Ascending aorta (tissue), 2 donors: Measurements from ENCODE around the gene FGD6. TPM values are rescaled to one million over a fixed set of nuclear protein-coding genes. Genes with fewer than 3 reads are reported as not detected.
"Not testable (repeated sequence)": the region's sequence is repeated elsewhere in the genome, so short reads cannot be mapped to it uniquely, and the experiment has no call there.

Experiments used
- DNase-seq, 2 donors: peaks; one replicate each; pipeline ENCODE4 v3.0.0-alpha.2; 2019; ENCODE audit warnings: low spot score in 2 of 2
- H3K27ac ChIP-seq, 2 donors: fragments of 200-600 bp; sonication (generic); one replicate each; pipeline ENCODE4 v1.5.1; 2016 to 2017; ENCODE audit warnings: mild to moderate bottlenecking in 1 of 2
- H3K27me3 ChIP-seq: fragments of 200-600 bp; sonication (generic); one replicate; pipeline ENCODE4 v1.5.1; 2017
- H3K36me3 ChIP-seq, 2 donors: fragments of 200-600 bp; sonication (generic); one replicate each; pipeline ENCODE4 v1.5.1; 2016
- H3K4me1 ChIP-seq, 2 donors: fragments of 200-600 bp; sonication (generic); one replicate each; pipeline ENCODE4 v1.5.1; 2016 to 2017; ENCODE audit warnings: mild to moderate bottlenecking in 1 of 2
- H3K4me3 ChIP-seq, 2 donors: fragments of 200-600 bp; sonication (generic); one replicate each; pipeline ENCODE4 v1.5.1; 2016 to 2017; ENCODE audit warnings: mild to moderate bottlenecking in 1 of 2
- H3K9me3 ChIP-seq, 2 donors: fragments of 200-600 bp; sonication (generic); one replicate each; pipeline ENCODE4 v1.5.1; 2016
- CTCF ChIP-seq, 3 experiments: fragments of 200-600 bp in 2 of 3; fragments of 450-650 bp in 1 of 3; sonication (generic) in 2 of 3; IDR thresholded peaks; one replicate each; pipeline ENCODE4 v1.5.1; 2016 to 2019; ENCODE audit warnings: antibody characterized with exemption in 3 of 3, mild to moderate bottlenecking in 1 of 3, moderate library complexity in 1 of 3
- intact Hi-C: fragments of 100-400 bp; cut with DNase I; formaldehyde crosslinking; loops from one replicate; pipeline ENCODE4 v1.15.1; 2023
- total RNA-seq: library from RNA; depleted of rRNA; stranded (reverse); fragments of >200 nt; gene quantifications from one replicate; pipeline ENCODE4 v1.1.0, GENCODE V29; 2016

FGD6 gene
- total RNA-seq, 1 donor from 2014 or later, result 2.0 TPM

GRCh38 chr12:95143621-95144205 lies 73.6 kb downstream of the FGD6 start:
- H3K27me3 ChIP-seq, result no peaks in the 10 kb centered on the region
- peaks cover 0 to 10% of the 10 kb centered on the region in 2 donors for H3K4me1 ChIP-seq
- H3K36me3 ChIP-seq, result no peaks in the 10 kb centered on the region
- no peak for TF ChIP-seq CTCF (IDR thresholded peaks at IDR 0.05)
- no peak for DNase-seq
- peak overlapping the region; percentile 39 to 60 for H3K27ac ChIP-seq
- H3K4me3 ChIP-seq, result no peak overlapping the region
- intact Hi-C loops, result loop anchor here (1.0 kb wide), 1 partner anchor 24 kb away; no protein-coding TSS in a partner anchor
- no peaks in the 10 kb centered on the region for H3K9me3 ChIP-seq

DNA sequence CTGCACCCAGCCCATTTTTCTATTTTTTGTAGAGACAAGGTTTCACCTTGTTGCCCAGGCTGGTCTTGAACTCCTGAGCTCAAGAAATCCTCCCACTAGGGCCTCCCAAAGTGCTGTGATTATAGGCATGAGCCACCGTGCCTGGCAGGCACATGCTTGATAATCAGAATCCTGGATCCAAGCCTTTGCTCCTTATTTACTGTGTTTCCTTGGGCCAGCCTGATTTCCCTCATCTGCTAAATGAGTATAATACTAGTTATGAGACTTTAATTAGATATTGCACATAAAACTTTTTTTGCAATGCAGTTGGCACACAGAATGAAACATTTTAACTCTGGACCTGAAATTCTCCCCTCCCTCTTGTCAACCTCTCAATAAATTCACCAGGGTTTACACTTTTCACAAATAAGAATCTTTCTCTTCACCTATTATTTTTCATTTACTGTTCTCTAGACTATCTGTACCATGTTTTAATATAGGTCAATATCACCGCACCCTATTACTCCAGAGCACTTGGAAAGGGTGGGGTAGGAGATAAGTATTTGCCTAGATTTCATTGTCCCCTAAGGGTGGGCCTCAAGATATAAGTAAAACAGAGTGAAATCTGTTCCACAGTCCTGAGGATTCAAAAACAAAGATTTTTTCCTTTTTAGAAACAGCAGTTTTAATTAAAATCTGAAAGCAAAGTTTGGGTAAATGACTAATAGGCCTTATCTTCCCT lies 74.7 kb downstream of the FGD6 start:
- H3K4me3 ChIP-seq, result no peak overlapping the region
- no peaks in the 10 kb centered on the region for H3K9me3 ChIP-seq
- no peak for TF ChIP-seq CTCF (IDR thresholded peaks at IDR 0.05)
- H3K27me3 ChIP-seq, result no peaks in the 10 kb centered on the region
- peaks cover 0 to 10% of the 10 kb centered on the region in 2 donors for H3K4me1 ChIP-seq
- intact Hi-C loops, result loop anchor here (1.0 kb wide), 1 partner anchor 23 kb away; no protein-coding TSS in a partner anchor
- peak overlapping the region; percentile 49 to 60 for H3K27ac ChIP-seq
- DNase-seq, result no peak
- H3K36me3 ChIP-seq, result peaks cover 0 to 2% of the 10 kb centered on the region in 2 donors

- no peak overlapping the region for H3K4me3 ChIP-seq
- no peak for DNase-seq
- no peaks in the 10 kb centered on the region for H3K27me3 ChIP-seq
- peaks cover 0 to 10% of the 10 kb centered on the region in 2 donors for H3K4me1 ChIP-seq
- TF ChIP-seq CTCF (IDR thresholded peaks at IDR 0.05), result no peak
- H3K36me3 ChIP-seq, result peaks cover 3 to 8% of the 10 kb centered on the region in 2 donors
- H3K9me3 ChIP-seq, result no peaks in the 10 kb centered on the region
- intact Hi-C loops, result no loop called here
- no peak overlapping the region for H3K27ac ChIP-seq
Observed at GRCh38 chr12:95141310-95141709, 76.0 kb downstream of the FGD6 start.

DNA sequence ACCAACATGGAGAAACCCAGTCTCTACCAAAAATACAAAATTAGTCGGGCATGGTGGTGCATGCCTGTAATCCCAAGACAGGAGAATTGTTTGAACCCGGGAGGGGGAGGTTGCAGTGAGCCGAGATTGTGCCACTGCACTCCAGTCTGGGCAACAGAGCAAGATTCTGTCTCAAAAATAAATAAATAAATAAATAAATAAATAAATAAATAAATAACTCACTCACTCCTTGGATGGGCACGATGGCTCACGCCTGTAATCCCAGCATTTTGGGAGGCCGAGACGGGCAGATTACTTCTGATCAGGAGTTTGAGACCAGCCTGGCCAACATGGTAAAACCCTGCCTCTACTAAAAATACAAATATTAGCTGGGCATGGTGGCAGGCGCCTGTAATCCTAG lies 79.2 kb downstream of the FGD6 start:
- DNase-seq, H3K27ac ChIP-seq, H3K9me3 ChIP-seq, H3K4me3 ChIP-seq, H3K4me1 ChIP-seq, intact Hi-C loops, H3K27me3 ChIP-seq: not testable (repeated sequence)
- peaks cover 3 to 12% of the 10 kb centered on the region in 2 donors for H3K36me3 ChIP-seq

DNA sequence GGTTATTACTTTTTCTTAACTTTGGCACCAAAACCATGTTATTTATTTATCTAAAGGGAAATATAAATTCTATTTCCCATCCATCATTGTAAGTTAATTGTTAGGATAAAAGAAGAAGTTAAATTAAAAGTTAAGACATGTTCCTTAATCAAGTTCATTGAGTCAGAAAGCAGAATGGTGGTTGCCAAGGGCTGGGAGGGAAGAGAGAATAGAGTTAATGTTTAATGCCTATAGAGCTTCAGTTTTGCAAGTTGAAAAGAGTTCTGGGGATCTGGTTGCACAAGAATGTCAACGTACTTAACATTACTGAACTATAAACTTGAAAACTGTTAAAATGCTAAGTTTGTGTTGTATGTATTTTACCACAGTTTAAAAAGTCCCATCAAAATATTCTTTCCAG lies 80.7 kb downstream of the FGD6 start:
- H3K4me1 ChIP-seq, result peaks cover 0 to 2% of the 10 kb centered on the region in 2 donors
- DNase-seq, result no peak
- H3K4me3 ChIP-seq, result no peak overlapping the region
- H3K9me3 ChIP-seq, result no peaks in the 10 kb centered on the region
- peaks cover 3 to 12% of the 10 kb centered on the region in 2 donors for H3K36me3 ChIP-seq
- H3K27me3 ChIP-seq, result no peaks in the 10 kb centered on the region
- H3K27ac ChIP-seq, result no peak overlapping the region
- no peak for TF ChIP-seq CTCF (IDR thresholded peaks at IDR 0.05)
- intact Hi-C loops, result no loop called here

GRCh38 chr12:95134085-95134484 lies 83.2 kb downstream of the FGD6 start:
- H3K27ac ChIP-seq, result no peak overlapping the region
- H3K9me3 ChIP-seq, result no peaks in the 10 kb centered on the region
- no peak for TF ChIP-seq CTCF (IDR thresholded peaks at IDR 0.05)
- intact Hi-C loops, result no loop called here
- H3K36me3 ChIP-seq, result peaks cover 3 to 12% of the 10 kb centered on the region in 2 donors
- H3K4me1 ChIP-seq, result peaks cover 0 to 2% of the 10 kb centered on the region in 2 donors
- H3K4me3 ChIP-seq, result no peak overlapping the region
- DNase-seq, result no peak
- no peaks in the 10 kb centered on the region for H3K27me3 ChIP-seq
